Fibroblast of lung (primary cell): ENCODE measurements around the gene IFNA16. TPM values are rescaled to one million over a fixed set of nuclear protein-coding genes. Genes with fewer than 3 reads are reported as not detected.
"Not testable (repeated sequence)": the region's sequence is repeated elsewhere in the genome, so short reads cannot be mapped to it uniquely, and the experiment has no call there.

Experiments used
- DNase-seq, 2 donors: peaks; one replicate each; pipeline versions ENCODE4 v3.0.0 to v3.0.0-alpha.2; 2010; ENCODE audit warnings: low read depth in 2 of 2
- H2AFZ ChIP-seq: 2 replicates; pipeline ENCODE4 v1.5.1; 2012; ENCODE audit warnings: low read length, control low read depth, inconsistent platforms
- H3K27ac ChIP-seq: 2 replicates; pipeline ENCODE4 v1.5.1; 2011; ENCODE audit warnings: low read length, control low read depth; ENCODE audit not compliant: insufficient read depth
- H3K27me3 ChIP-seq: 2 replicates; pipeline ENCODE4 v1.5.1; 2011; ENCODE audit warnings: mild to moderate bottlenecking, low read length; ENCODE audit not compliant: control insufficient read depth, insufficient read depth
- H3K36me3 ChIP-seq: 2 replicates; pipeline ENCODE4 v1.5.1; 2011; ENCODE audit warnings: low read length; ENCODE audit not compliant: control insufficient read depth, insufficient read depth
- H3K4me1 ChIP-seq: 2 replicates; pipeline ENCODE4 v1.5.1; 2011; ENCODE audit warnings: low read length; ENCODE audit not compliant: control insufficient read depth, insufficient read depth; ENCODE audit errors: extremely low read depth
- H3K4me2 ChIP-seq: 2 replicates; pipeline ENCODE4 v1.5.1; 2011; ENCODE audit warnings: low read length, control low read depth; ENCODE audit not compliant: insufficient read depth; ENCODE audit errors: extremely low read depth
- H3K4me3 ChIP-seq, 4 experiments: fragments of 200-600 bp in 1 of 4; sonication (generic) in 1 of 4; replicated peaks in 1 of 4; 2 replicates each; pipeline ENCODE4 v1.5.1; 2011 to 2016; ENCODE audit warnings: low read length in 4 of 4, low read depth in 3 of 4, mild to moderate bottlenecking in 3 of 4, control low read depth in 2 of 4, inconsistent platforms in 1 of 4, mixed read lengths in 1 of 4; ENCODE audit not compliant: insufficient read depth in 1 of 4; ENCODE audit errors: control extremely low read depth in 1 of 4
- H3K79me2 ChIP-seq: 2 replicates; pipeline ENCODE4 v1.5.1; 2012; ENCODE audit warnings: mild to moderate bottlenecking, low read length, inconsistent platforms; ENCODE audit not compliant: control insufficient read depth, insufficient read depth
- H3K9ac ChIP-seq: 2 replicates; pipeline ENCODE4 v1.5.1; 2011; ENCODE audit warnings: mild to moderate bottlenecking, low read length, control low read depth; ENCODE audit not compliant: insufficient read depth
- H3K9me3 ChIP-seq: 2 replicates; pipeline ENCODE4 v1.5.1; 2012; ENCODE audit warnings: low read depth, low read length; ENCODE audit not compliant: control insufficient read depth, insufficient read depth
- H4K20me1 ChIP-seq: 2 replicates; pipeline ENCODE4 v1.5.1; 2011; ENCODE audit warnings: low read length; ENCODE audit not compliant: control insufficient read depth, insufficient read depth; ENCODE audit errors: extremely low read depth
- EZH2 ChIP-seq: IDR thresholded peaks from 2 replicates; pipeline ENCODE4 v1.5.1; 2012; ENCODE audit warnings: low read length, control low read depth, mild to moderate bottlenecking; ENCODE audit errors: missing control alignments
- polyA plus RNA-seq, 2 donors: library from polyadenylated mRNA; depleted of rRNA in 1 of 2; stranded (reverse) in 1 of 2; unstranded in 1 of 2; fragments of >200 nt; gene quantifications; 2 replicates each; pipeline ENCODE4 v1.2.1, GENCODE V29; 2011 to 2012; ENCODE audit warnings: missing spikeins in 1 of 2
- total RNA-seq: library from RNA; depleted of rRNA; stranded (reverse); fragments of >200 nt; gene quantifications from 2 replicates; pipeline ENCODE4 v1.2.1, GENCODE V29; 2014
- TF ChIP-seq, protein P1 (sequence below), 2 donors: IDR thresholded peaks in 1 of 2; conservative IDR thresholded peaks in 1 of 2; 1 replicate in 1 of 2; 2 replicates in 1 of 2; pipeline ENCODE4 v1.5.1; 2011 to 2012; ENCODE audit warnings: low read length in 2 of 2, control low read depth in 1 of 2, inconsistent platforms in 1 of 2, low read depth in 1 of 2, mild to moderate bottlenecking in 1 of 2

Gene IFNA16
- total and polyA plus RNA-seq, 2 donors (not counting 1 experiment from before 2014, with no cell fraction given) = not detected

GRCh38 chr9:21235468-21236359 lies 18.6 kb upstream of the IFNA16 start:
- not testable (repeated sequence) for H3K9me3 ChIP-seq, H3K27ac ChIP-seq, H2AFZ ChIP-seq, H3K27me3 ChIP-seq, H3K4me2 ChIP-seq, H3K4me1 ChIP-seq, H3K79me2 ChIP-seq, H4K20me1 ChIP-seq, H3K36me3 ChIP-seq, H3K4me3 ChIP-seq, H3K9ac ChIP-seq
- TF ChIP-seq, protein P1, sequence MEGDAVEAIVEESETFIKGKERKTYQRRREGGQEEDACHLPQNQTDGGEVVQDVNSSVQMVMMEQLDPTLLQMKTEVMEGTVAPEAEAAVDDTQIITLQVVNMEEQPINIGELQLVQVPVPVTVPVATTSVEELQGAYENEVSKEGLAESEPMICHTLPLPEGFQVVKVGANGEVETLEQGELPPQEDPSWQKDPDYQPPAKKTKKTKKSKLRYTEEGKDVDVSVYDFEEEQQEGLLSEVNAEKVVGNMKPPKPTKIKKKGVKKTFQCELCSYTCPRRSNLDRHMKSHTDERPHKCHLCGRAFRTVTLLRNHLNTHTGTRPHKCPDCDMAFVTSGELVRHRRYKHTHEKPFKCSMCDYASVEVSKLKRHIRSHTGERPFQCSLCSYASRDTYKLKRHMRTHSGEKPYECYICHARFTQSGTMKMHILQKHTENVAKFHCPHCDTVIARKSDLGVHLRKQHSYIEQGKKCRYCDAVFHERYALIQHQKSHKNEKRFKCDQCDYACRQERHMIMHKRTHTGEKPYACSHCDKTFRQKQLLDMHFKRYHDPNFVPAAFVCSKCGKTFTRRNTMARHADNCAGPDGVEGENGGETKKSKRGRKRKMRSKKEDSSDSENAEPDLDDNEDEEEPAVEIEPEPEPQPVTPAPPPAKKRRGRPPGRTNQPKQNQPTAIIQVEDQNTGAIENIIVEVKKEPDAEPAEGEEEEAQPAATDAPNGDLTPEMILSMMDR (conservative IDR thresholded peaks at IDR 0.05 in 1 of 2, IDR thresholded peaks at IDR 0.05 in 1 of 2; ENCODE audit: low read depth in 1 of 2, low read length in 2 of 2) = peak; percentile 42 to 67
- DNase-seq = peak; percentile 34 to 59

GRCh38 chr9:21234153-21234687 lies 17.1 kb upstream of the IFNA16 start:
- Histone ChIP-seq H3K9ac (no peak overlapping the region), H3K27me3 (no peaks in the 10 kb centered on the region), H3K27ac (no peak overlapping the region), H3K4me1 (no peaks in the 10 kb centered on the region), H3K9me3 (no peaks in the 10 kb centered on the region), H3K36me3 (no peaks in the 10 kb centered on the region), H3K4me3 (no peak overlapping the region), H3K4me2 (no peak overlapping the region), H3K79me2 (no peaks in the 10 kb centered on the region), H2AFZ (no peak overlapping the region), H4K20me1 (no peaks in the 10 kb centered on the region)
- DNase-seq = no peak
- no peak for TF ChIP-seq EZH2
- TF ChIP-seq, protein P1 (conservative IDR thresholded peaks at IDR 0.05 in 1 of 2, IDR thresholded peaks at IDR 0.05 in 1 of 2; ENCODE audit: low read depth in 1 of 2, low read length in 2 of 2) = no peak

DNA sequence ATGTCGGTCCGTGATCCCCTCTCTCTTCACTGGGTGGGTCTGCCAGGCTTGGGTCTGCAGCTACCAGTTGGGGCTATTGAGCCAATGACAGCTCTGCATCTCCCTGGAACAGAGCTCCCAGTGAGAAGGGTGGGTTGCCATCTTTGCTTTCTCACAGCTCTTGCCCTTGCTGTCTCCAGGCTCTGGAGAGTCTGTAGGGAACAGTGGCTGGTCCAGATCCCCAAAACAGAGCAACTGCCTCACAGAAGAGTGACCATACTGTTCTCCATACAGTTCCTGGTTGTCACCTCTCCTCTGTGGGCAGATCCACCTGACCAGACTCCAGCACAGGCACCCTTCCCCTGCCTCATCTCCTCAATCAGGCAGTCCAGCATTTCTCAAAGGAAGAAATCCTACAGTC lies 16.1 kb upstream of the IFNA16 start:
- no peaks in the 10 kb centered on the region for H3K79me2 ChIP-seq

More for the DNA sequence above, 16.1 kb upstream of the IFNA16 start:
- no peaks in the 10 kb centered on the region for H3K4me1 ChIP-seq
- H3K27me3 ChIP-seq = no peaks in the 10 kb centered on the region
- no peak overlapping the region for H2AFZ ChIP-seq
- H3K4me2 ChIP-seq = no peak overlapping the region
- no peak overlapping the region for H3K27ac ChIP-seq
- no peak for TF ChIP-seq EZH2
- TF ChIP-seq, protein P1 (conservative IDR thresholded peaks at IDR 0.05 in 1 of 2, IDR thresholded peaks at IDR 0.05 in 1 of 2; ENCODE audit: low read depth in 1 of 2, low read length in 2 of 2) = no peak
- H4K20me1 ChIP-seq = no peaks in the 10 kb centered on the region
- no peak overlapping the region for H3K4me3 ChIP-seq
- no peak for DNase-seq
- H3K9me3 ChIP-seq = no peaks in the 10 kb centered on the region
- no peak overlapping the region for H3K9ac ChIP-seq
- H3K36me3 ChIP-seq = no peaks in the 10 kb centered on the region
